ENCODE results near the gene LIMS3.
"Not testable (repeated sequence)": the region's sequence is repeated elsewhere in the genome, so short reads cannot be mapped to it uniquely, and the experiment has no call there.

Gene LIMS3

GRCh38 chr2:109963942-109964341 is 65.5 kb downstream of the LIMS3 start:
- H3K27ac Mint-ChIP-seq; H3K9me3 Mint-ChIP-seq; DNase-seq; H3K4me1 Mint-ChIP-seq; H3K36me3 Mint-ChIP-seq (ENCODE audit: low read depth); H3K4me3 Mint-ChIP-seq; H3K27me3 Mint-ChIP-seq (ENCODE audit: low read depth, poor library complexity): not testable (repeated sequence)

- not testable (repeated sequence) for H3K27ac Mint-ChIP-seq; H3K27me3 Mint-ChIP-seq (ENCODE audit: low read depth, poor library complexity); H3K4me1 Mint-ChIP-seq; H3K36me3 Mint-ChIP-seq (ENCODE audit: low read depth); H3K9me3 Mint-ChIP-seq; H3K4me3 Mint-ChIP-seq; DNase-seq
Observed at GRCh38 chr2:109965482-109965881, 67.0 kb downstream of the LIMS3 start.

- H3K9me3 Mint-ChIP-seq: not testable (repeated sequence)
Observed at GRCh38 chr2:109966107-109966736, 67.7 kb downstream of the LIMS3 start.

GRCh38 chr2:109966858-109967257 is 68.4 kb downstream of the LIMS3 start:
- H3K4me1 Mint-ChIP-seq; DNase-seq; H3K36me3 Mint-ChIP-seq (ENCODE audit: low read depth); H3K9me3 Mint-ChIP-seq; H3K27ac Mint-ChIP-seq; H3K27me3 Mint-ChIP-seq (ENCODE audit: low read depth, poor library complexity); H3K4me3 Mint-ChIP-seq: not testable (repeated sequence)

More at GRCh38 chr2:109966107-109966736, 67.7 kb downstream of the LIMS3 start:
- not testable (repeated sequence) for H3K27ac Mint-ChIP-seq; DNase-seq; H3K36me3 Mint-ChIP-seq (ENCODE audit: low read depth); H3K4me1 Mint-ChIP-seq; H3K4me3 Mint-ChIP-seq; H3K27me3 Mint-ChIP-seq (ENCODE audit: low read depth, poor library complexity)

GRCh38 chr2:109969864-109970263 is 71.4 kb downstream of the LIMS3 start:
- not testable (repeated sequence) for H3K9me3 Mint-ChIP-seq; H3K36me3 Mint-ChIP-seq (ENCODE audit: low read depth); H3K4me1 Mint-ChIP-seq; DNase-seq; H3K27ac Mint-ChIP-seq; H3K27me3 Mint-ChIP-seq (ENCODE audit: low read depth, poor library complexity); H3K4me3 Mint-ChIP-seq

- H3K27ac Mint-ChIP-seq; H3K27me3 Mint-ChIP-seq (ENCODE audit: low read depth, poor library complexity); H3K9me3 Mint-ChIP-seq; H3K4me3 Mint-ChIP-seq; H3K4me1 Mint-ChIP-seq; DNase-seq; H3K36me3 Mint-ChIP-seq (ENCODE audit: low read depth): not testable (repeated sequence)
Observed at GRCh38 chr2:109971710-109972109, 73.2 kb downstream of the LIMS3 start.
